C4-2B (cell line): Measurements from ENCODE around the gene ARAP1.

Experiments
- H3K27ac ChIP-seq: fragments of 450-650 bp; 2 replicates; pipeline ENCODE4 v1.5.1; 2017
- CTCF ChIP-seq: fragments of 450-650 bp; conservative IDR thresholded peaks from 2 replicates; pipeline ENCODE4 v1.5.1; 2017; ENCODE audit warnings: mild to moderate bottlenecking
- ZFX ChIP-seq: fragments of 450-650 bp; IDR thresholded peaks from 2 replicates; pipeline ENCODE4 v1.6.1; 2017

Gene ARAP1

GRCh38 chr11:72704028-72704782 lies 48.0 kb downstream of the ARAP1 start:
- no peak for TF ChIP-seq CTCF
- TF ChIP-seq ZFX, result no peak
- no peak overlapping the region for H3K27ac ChIP-seq

GRCh38 chr11:72703267-72704008 lies 48.8 kb downstream of the ARAP1 start:
- TF ChIP-seq ZFX (no peak), CTCF (no peak)
- no peak overlapping the region for H3K27ac ChIP-seq

- TF ChIP-seq ZFX (no peak), CTCF (no peak)
- H3K27ac ChIP-seq, result no peak overlapping the region
These were observed 49.5 kb downstream of the ARAP1 start for GRCh38 chr11:72702577-72703241.

- TF ChIP-seq ZFX, result no peak
- TF ChIP-seq CTCF, result no peak
- no peak overlapping the region for H3K27ac ChIP-seq
These were observed 50.1 kb downstream of the ARAP1 start for GRCh38 chr11:72702096-72702495.

GRCh38 chr11:72701466-72701865 lies 50.7 kb downstream of the ARAP1 start:
- TF ChIP-seq ZFX (no peak), CTCF (no peak)
- no peak overlapping the region for H3K27ac ChIP-seq

- no peak for TF ChIP-seq CTCF
- no peak for TF ChIP-seq ZFX
- H3K27ac ChIP-seq, result no peak overlapping the region
These were observed 52.1 kb downstream of the ARAP1 start for GRCh38 chr11:72700146-72700545.

GRCh38 chr11:72697814-72698213 lies 54.4 kb downstream of the ARAP1 start:
- no peak overlapping the region for H3K27ac ChIP-seq
- TF ChIP-seq ZFX (no peak), CTCF (no peak)
